Left ventricle myocardium superior (tissue), 1 donor: ENCODE data around the gene CARD14. TPM values are rescaled to one million over a fixed set of nuclear protein-coding genes. Genes with fewer than 3 reads are reported as not detected.

Source experiments
- total RNA-seq: library from RNA; stranded (reverse); fragmentation: NEBNext Ultra II Directional; extraction: Animal tissue kit (Norgen Biotek cat#: 25700); gene quantifications from one replicate; pipeline ENCODE4 v1.2.1, GENCODE V29; 2021
- donor health status: DM: no; HTN: yes; CAD: no; lungs with severe emphysema.

Gene CARD14
- total RNA-seq, 1 donor from 2014 or later, result not detected

Other genes with a start within 250 kb of the CARD14 start
- 13.1 TPM for gene TBC1D16, start 134.2 kb upstream of the CARD14 start, total RNA-seq
- gene CCDC40, start 133.4 kb upstream of the CARD14 start, total RNA-seq, result 5.8 TPM
- gene GAA, start 68.4 kb upstream of the CARD14 start, total RNA-seq, result 45.8 TPM
- 31.6 TPM for gene EIF4A3, start 22.9 kb upstream of the CARD14 start, total RNA-seq
- gene SGSH, start 50.3 kb downstream of the CARD14 start, total RNA-seq, result 11.4 TPM
- 10.6 TPM for gene SLC26A11, start 50.4 kb downstream of the CARD14 start, total RNA-seq
- 25.7 TPM for gene RNF213, start 90.8 kb downstream of the CARD14 start, total RNA-seq
- gene ENDOV, start 245.1 kb downstream of the CARD14 start, total RNA-seq, result 9.1 TPM